Measurements from ENCODE around the gene SLC6A3. TPM values are rescaled to one million over a fixed set of nuclear protein-coding genes. Genes with fewer than 3 reads are reported as not detected.

The SLC6A3 gene
- total RNA-seq, 1 donor from 2014 or later = not detected

- intact Hi-C loops (cut with micrococcal nuclease) = no loop called here
These were observed 88.1 kb downstream of the SLC6A3 start for GRCh38 chr5:1356873-1357787.

- intact Hi-C loops (cut with micrococcal nuclease) = no loop called here
These were observed 90.7 kb downstream of the SLC6A3 start for GRCh38 chr5:1354576-1354975.

- intact Hi-C loops (cut with micrococcal nuclease) = no loop called here
These were observed 92.7 kb downstream of the SLC6A3 start for GRCh38 chr5:1352231-1353219.

DNA sequence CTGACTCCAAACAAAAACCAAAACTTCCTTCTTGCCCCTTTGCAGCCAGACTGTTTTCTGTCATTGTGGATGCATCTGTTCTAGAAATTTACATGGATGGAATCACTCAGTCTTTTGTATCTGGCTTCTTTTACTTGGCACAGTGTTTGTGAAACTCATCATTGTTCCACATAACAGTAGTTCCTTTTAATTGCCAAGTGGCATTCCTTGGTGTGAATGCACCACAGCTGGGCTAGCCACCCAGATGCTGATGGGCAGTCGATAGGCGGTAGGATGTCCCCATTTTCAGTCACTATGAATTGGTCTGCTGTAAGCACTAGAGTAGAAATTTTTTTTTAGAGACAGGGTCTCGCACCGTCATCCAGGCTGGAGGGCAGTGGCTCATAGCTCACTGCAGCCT lies 94.1 kb downstream of the SLC6A3 start:
- intact Hi-C loops (cut with micrococcal nuclease) = no loop called here

- intact Hi-C loops (cut with micrococcal nuclease) = loop anchor here (10.0 kb wide), 1 partner anchor 874 kb away; no protein-coding TSS in a partner anchor
These were observed 96.0 kb downstream of the SLC6A3 start for GRCh38 chr5:1349246-1349645.

DNA sequence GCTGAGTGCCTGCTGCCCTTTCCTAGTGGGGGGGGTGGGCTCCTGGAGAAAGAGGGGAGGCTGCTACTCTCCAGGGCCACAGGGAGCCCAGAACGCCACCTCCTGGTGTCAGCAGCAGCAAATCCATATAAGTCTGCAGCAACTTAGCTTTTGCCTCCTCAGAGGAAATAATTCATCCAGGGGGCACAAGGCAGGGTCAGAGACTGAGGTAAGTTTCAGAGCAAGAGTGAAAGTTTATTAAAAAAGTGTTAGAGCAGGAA lies 96.3 kb downstream of the SLC6A3 start:
- intact Hi-C loops (cut with micrococcal nuclease) = loop anchor here (10.0 kb wide), 1 partner anchor 874 kb away; no protein-coding TSS in a partner anchor

DNA sequence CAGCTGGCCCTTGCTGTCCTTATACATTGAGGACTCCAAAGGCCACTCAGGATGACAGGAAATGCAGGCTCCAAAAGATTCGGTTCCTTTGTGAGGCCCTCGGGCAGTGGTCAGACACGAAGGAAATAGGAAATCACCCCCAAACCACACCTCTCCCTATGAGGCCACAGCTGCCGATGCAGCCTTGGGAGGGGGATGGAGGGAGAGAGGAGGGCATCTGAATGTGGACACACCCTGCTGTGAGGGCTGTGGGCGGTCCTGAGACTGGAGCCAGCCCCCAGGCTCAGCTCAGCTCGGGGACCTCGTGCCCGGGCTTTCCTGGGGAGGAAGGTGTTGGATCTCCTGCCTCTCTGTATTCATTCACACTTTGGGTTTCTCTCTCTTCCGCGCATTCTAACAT lies 97.7 kb downstream of the SLC6A3 start:
- intact Hi-C loops (cut with micrococcal nuclease) = loop anchor here (10.0 kb wide), 1 partner anchor 873 kb away; no protein-coding TSS in a partner anchor

- intact Hi-C loops (cut with micrococcal nuclease) = loop anchor here (10.0 kb wide), 1 partner anchor 872 kb away; no protein-coding TSS in a partner anchor
These were observed 98.4 kb downstream of the SLC6A3 start for GRCh38 chr5:1346627-1347440.

- intact Hi-C loops (cut with micrococcal nuclease) = loop anchor here (1.0 to 10.0 kb wide), 11 partner anchors 30 to 871 kb away; partner anchors contain the start of genes NDUFS6 and TERT
These were observed 99.2 kb downstream of the SLC6A3 start for GRCh38 chr5:1345876-1346626.

DNA sequence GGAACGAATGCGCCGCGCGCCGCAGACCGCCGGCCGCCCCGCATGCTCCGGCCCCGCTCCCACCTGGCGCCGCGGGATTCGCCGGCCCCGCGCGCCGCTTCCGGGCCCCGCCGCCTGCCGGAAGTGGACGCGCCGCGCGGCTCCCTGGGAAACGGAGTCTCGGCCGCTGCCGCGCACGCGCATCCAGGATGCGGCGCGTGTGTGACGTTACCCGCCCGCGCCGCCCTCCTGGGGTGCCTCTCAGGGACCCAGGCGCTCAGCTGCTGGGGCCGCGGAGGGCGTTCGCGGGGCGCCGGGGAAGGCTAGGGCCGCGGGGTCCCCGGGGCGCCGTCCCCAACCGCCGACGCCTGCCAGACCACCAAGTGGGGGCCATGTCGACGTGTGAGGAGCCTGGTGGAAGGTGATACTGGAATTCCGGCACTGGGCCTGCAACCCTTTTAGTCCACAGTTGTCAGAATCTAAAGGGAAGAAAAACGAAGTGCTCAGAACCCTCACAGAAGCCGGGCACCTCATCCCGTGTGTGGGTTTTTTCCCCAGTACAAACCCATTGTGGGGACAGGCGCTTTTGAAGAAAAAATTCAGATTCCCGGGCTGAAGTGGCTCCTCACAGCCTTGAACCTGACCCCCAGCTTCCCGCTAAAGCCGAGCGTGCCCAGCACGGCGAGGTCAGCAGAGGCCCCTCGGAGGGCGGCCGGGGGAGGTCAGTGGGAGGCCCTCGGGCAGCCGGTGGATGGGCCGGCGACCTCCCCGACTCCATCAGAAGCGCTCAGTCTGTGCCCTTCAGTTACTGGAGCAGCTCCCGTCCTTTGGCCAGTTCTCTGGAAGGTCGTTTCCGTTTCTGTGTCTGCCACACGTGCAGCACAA lies 100.0 kb downstream of the SLC6A3 start, which contains the start of gene CLPTM1L:
CLPTM1L (minus strand) TSS at position 125 of the 864 bp plus-strand sequence. CDS start 258 bp downstream, outside the sequence.
- intact Hi-C loops (cut with micrococcal nuclease) = loop anchor here (1.0 to 10.0 kb wide), 11 partner anchors 29 to 870 kb away; partner anchors contain the start of genes NDUFS6 and TERT

- intact Hi-C loops (cut with micrococcal nuclease) = loop anchor here (2.0 to 10.0 kb wide), 3 partner anchors 49 to 869 kb away; partner anchors contain the start of gene TERT
These were observed 101.0 kb downstream of the SLC6A3 start for GRCh38 chr5:1343931-1344901.

DNA sequence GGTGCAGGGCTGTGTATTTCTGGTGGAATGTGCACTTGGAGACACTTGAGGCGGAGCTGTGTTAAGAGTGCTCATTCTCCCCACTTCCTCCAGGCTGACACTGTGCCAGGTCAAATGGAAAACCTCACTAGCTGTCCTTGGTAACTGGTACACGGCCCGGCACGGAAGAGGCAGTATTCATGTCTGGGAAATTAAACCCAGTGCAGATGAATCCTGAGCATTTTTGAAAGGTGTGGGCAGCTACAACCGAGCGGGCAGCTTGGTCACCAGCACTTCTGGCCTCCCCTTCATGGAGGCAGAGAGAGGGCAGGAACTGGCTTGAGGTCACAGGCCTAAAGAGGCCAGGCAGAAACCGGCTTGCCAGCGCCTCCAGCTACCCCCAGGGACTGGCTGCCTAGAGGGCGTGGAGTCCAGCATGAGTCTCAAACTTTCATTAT lies 101.9 kb downstream of the SLC6A3 start:
- intact Hi-C loops (cut with micrococcal nuclease) = loop anchor here (10.0 kb wide), 1 partner anchor 869 kb away; no protein-coding TSS in a partner anchor

Other genes starting within 250 kb of the SLC6A3 start
- not detected in 2 replicates for gene SLC6A19, start 243.8 kb downstream of the SLC6A3 start, total RNA-seq
- gene SLC6A18, start 220.1 kb downstream of the SLC6A3 start, total RNA-seq = not detected in 2 replicates
- 2.6 and 3.3 TPM in 2 replicates for gene TERT, start 150.4 kb downstream of the SLC6A3 start, total RNA-seq
- 119 and 123 TPM in 2 replicates for gene CLPTM1L, start 100.3 kb downstream of the SLC6A3 start, total RNA-seq
- gene LPCAT1, start 78.5 kb upstream of the SLC6A3 start, total RNA-seq = 74.2 and 74.8 TPM in 2 replicates

Measured in T-helper 1 cell treated with Interleukin-12 subunit alpha and Interleukin-12 subunit beta and Interleukin-4 antibody, amounts not matched to agents 30 ng/mL and 1 ng/mL, for 36 hours (primary cell).